Endothelial cell of umbilical vein (primary cell): ENCODE measurements around the gene HES2.

ENCODE experiments used
- CTCF ChIP-seq, 2 donors: IDR thresholded peaks; 1 replicate in 1 of 2; 2 replicates in 1 of 2; pipeline ENCODE4 v1.5.1; 2011; ENCODE audit warnings: low read length in 2 of 2, mild to moderate bottlenecking in 2 of 2, moderate library complexity in 2 of 2, control low read depth in 1 of 2, inconsistent platforms in 1 of 2, low read depth in 1 of 2; ENCODE audit not compliant: insufficient read depth in 1 of 2; ENCODE audit errors: extremely low read depth in 1 of 2
- EZH2 ChIP-seq: IDR thresholded peaks from 2 replicates; pipeline ENCODE4 v1.6.1; 2012; ENCODE audit warnings: borderline replicate concordance, low read depth, mild to moderate bottlenecking, moderate library complexity, low read length, inconsistent platforms; ENCODE audit not compliant: severe bottlenecking
- FOS ChIP-seq: IDR thresholded peaks from 2 replicates; pipeline ENCODE4 v1.6.1; 2011; ENCODE audit warnings: mild to moderate bottlenecking, low read length, moderate library complexity, borderline replicate concordance; ENCODE audit not compliant: insufficient read depth
- GATA2 ChIP-seq: IDR thresholded peaks from 2 replicates; pipeline ENCODE4 v1.7.0; 2011; ENCODE audit warnings: low read depth, mild to moderate bottlenecking, moderate library complexity, mixed read lengths, low read length; ENCODE audit not compliant: insufficient read length, insufficient read depth
- JUN ChIP-seq: IDR thresholded peaks from 2 replicates; pipeline ENCODE4 v1.6.1; 2011; ENCODE audit warnings: borderline replicate concordance, low read depth; ENCODE audit not compliant: insufficient read length, insufficient read depth
- MAX ChIP-seq: IDR thresholded peaks from 2 replicates; pipeline ENCODE4 v1.6.1; 2011; ENCODE audit not compliant: insufficient read depth, insufficient read length
- MYC ChIP-seq: IDR thresholded peaks from one replicate; pipeline ENCODE4 v1.6.1; 2011; ENCODE audit warnings: mild to moderate bottlenecking, low read depth, low read length
- POLR2A ChIP-seq: IDR thresholded peaks from 2 replicates; pipeline ENCODE4 v1.6.1; 2012; ENCODE audit warnings: low read depth, mild to moderate bottlenecking, control low read depth, low read length
- POLR2AphosphoS5 ChIP-seq: IDR thresholded peaks from 2 replicates; pipeline ENCODE4 v1.6.1; 2012; ENCODE audit warnings: low read depth, mild to moderate bottlenecking, control low read depth, low read length, moderate library complexity; ENCODE audit not compliant: insufficient read depth

GRCh38 chr1:6392809-6393399 lies 26.8 kb downstream of the HES2 start:
- TF ChIP-seq POLR2AphosphoS5: no peak
- TF ChIP-seq CTCF (IDR thresholded peaks at IDR 0.05; ENCODE audit: extremely low read depth in 1 of 2, insufficient read depth in 1 of 2, low read depth in 1 of 2, low read length in 2 of 2): no peak
- no peak for TF ChIP-seq POLR2A
- TF ChIP-seq EZH2: no peak
- no peak for TF ChIP-seq JUN
- no peak for TF ChIP-seq GATA2
- no peak for TF ChIP-seq MAX
- TF ChIP-seq FOS: no peak
- no peak for TF ChIP-seq MYC
